Left ventricle myocardium inferior (tissue), 1 donor: ENCODE results near the gene SPAAR. TPM values are rescaled to one million over a fixed set of nuclear protein-coding genes. Genes with fewer than 3 reads are reported as not detected.

Experiments
- DNase-seq: peaks from one replicate; pipeline ENCODE4 v3.0.0-alpha.2; 2020
- H3K27ac ChIP-seq: fragments of 200-600 bp; replicated peaks from 2 replicates; pipeline ENCODE4 v1.8.0; 2021
- H3K27me3 ChIP-seq: fragments of 200-600 bp; 2 replicates; pipeline ENCODE4 v1.8.0; 2021; ENCODE audit warnings: low read depth
- H3K36me3 ChIP-seq: fragments of 200-600 bp; 2 replicates; pipeline ENCODE4 v1.8.0; 2021
- H3K4me1 ChIP-seq: fragments of 200-600 bp; 2 replicates; pipeline ENCODE4 v1.8.0; 2021
- H3K4me3 ChIP-seq: fragments of 200-600 bp; 2 replicates; pipeline ENCODE4 v1.8.0; 2021; ENCODE audit warnings: mild to moderate bottlenecking, moderate library complexity
- H3K9me3 ChIP-seq: fragments of 200-600 bp; replicated peaks from 2 replicates; pipeline ENCODE4 v1.8.0; 2021
- intact Hi-C: fragments of 100-400 bp; cut with micrococcal nuclease; formaldehyde crosslinking; loops from one replicate; pipeline ENCODE4 v1.11.0; 2022
- total RNA-seq: library from RNA; stranded (reverse); fragmentation: NEBNext Ultra II Directional; extraction: Animal tissue kit (Norgen Biotek cat#: 25700); gene quantifications from one replicate; pipeline ENCODE4 v1.2.1, GENCODE V29; 2021
- TF ChIP-seq, protein P1 (sequence below): fragments of 200-600 bp; IDR thresholded peaks from 2 replicates; pipeline ENCODE4 v1.8.0; 2021; ENCODE audit warnings: antibody characterized with exemption, mild to moderate bottlenecking, borderline replicate concordance
- donor health status: DM: no; HTN: yes; CAD: no; lungs with severe emphysema.

Gene SPAAR
- total RNA-seq, 1 donor from 2014 or later = 6.5 TPM

GRCh38 chr9:35952526-35953191, 43.4 kb downstream of the SPAAR start:
- no peak for DNase-seq
- Histone ChIP-seq H3K27me3 (peaks cover 13% of the 10 kb centered on the region), H3K4me3 (no peak overlapping the region), H3K9me3 (no peaks in the 10 kb centered on the region), H3K27ac (peak overlapping the region; percentile 83), H3K36me3 (no peaks in the 10 kb centered on the region), H3K4me1 (peaks cover 33% of the 10 kb centered on the region)
- intact Hi-C loops = no loop called here
- TF ChIP-seq, protein P1, sequence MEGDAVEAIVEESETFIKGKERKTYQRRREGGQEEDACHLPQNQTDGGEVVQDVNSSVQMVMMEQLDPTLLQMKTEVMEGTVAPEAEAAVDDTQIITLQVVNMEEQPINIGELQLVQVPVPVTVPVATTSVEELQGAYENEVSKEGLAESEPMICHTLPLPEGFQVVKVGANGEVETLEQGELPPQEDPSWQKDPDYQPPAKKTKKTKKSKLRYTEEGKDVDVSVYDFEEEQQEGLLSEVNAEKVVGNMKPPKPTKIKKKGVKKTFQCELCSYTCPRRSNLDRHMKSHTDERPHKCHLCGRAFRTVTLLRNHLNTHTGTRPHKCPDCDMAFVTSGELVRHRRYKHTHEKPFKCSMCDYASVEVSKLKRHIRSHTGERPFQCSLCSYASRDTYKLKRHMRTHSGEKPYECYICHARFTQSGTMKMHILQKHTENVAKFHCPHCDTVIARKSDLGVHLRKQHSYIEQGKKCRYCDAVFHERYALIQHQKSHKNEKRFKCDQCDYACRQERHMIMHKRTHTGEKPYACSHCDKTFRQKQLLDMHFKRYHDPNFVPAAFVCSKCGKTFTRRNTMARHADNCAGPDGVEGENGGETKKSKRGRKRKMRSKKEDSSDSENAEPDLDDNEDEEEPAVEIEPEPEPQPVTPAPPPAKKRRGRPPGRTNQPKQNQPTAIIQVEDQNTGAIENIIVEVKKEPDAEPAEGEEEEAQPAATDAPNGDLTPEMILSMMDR = no peak

GRCh38 chr9:35954942-35955546, 45.8 kb downstream of the SPAAR start:
- Histone ChIP-seq H3K36me3 (no peaks in the 10 kb centered on the region), H3K9me3 (no peaks in the 10 kb centered on the region), H3K4me3 (no peak overlapping the region), H3K4me1 (peaks cover 15% of the 10 kb centered on the region), H3K27ac (peak overlapping the region; percentile 33), H3K27me3 (peaks cover 13% of the 10 kb centered on the region)
- DNase-seq = no peak
- TF ChIP-seq, protein P1 = peak; percentile 92
- intact Hi-C loops = loop anchor here (5.0 kb wide), 1 partner anchor 67 kb away; no protein-coding TSS in a partner anchor

- H3K27me3 ChIP-seq = peaks cover 27% of the 10 kb centered on the region
- no peak for DNase-seq
- no peaks in the 10 kb centered on the region for H3K9me3 ChIP-seq
- H3K4me1 ChIP-seq = peaks cover 11% of the 10 kb centered on the region
- no peak overlapping the region for H3K27ac ChIP-seq
- TF ChIP-seq, protein P1 = no peak
- intact Hi-C loops = loop anchor here (5.0 kb wide), 1 partner anchor 66 kb away; no protein-coding TSS in a partner anchor
- no peaks in the 10 kb centered on the region for H3K36me3 ChIP-seq
- no peak overlapping the region for H3K4me3 ChIP-seq
Measured at GRCh38 chr9:35956651-35957050, 47.4 kb downstream of the SPAAR start.

GRCh38 chr9:35958104-35958837, 49.0 kb downstream of the SPAAR start, which contains the start of gene OR2S2:
OR2S2 (minus strand) TSS chr9:35958154; CDS start chr9:35958098, 56 bp downstream.
- H3K27me3 ChIP-seq = peaks cover 31% of the 10 kb centered on the region
- no peaks in the 10 kb centered on the region for H3K36me3 ChIP-seq
- H3K27ac ChIP-seq = no peak within 1 kb of the TSS
- TF ChIP-seq, protein P1 = no peak
- H3K4me1 ChIP-seq = peaks cover 3% of the 10 kb centered on the region
- DNase-seq = no peak
- H3K4me3 ChIP-seq = no peak within 1 kb of the TSS
- intact Hi-C loops = loop anchor here (5.0 kb wide), 1 partner anchor 64 kb away; no protein-coding TSS in a partner anchor
- no peaks in the 10 kb centered on the region for H3K9me3 ChIP-seq

- H3K4me1 ChIP-seq = peaks cover 3% of the 10 kb centered on the region
- intact Hi-C loops = no loop called here
- no peaks in the 10 kb centered on the region for H3K36me3 ChIP-seq
- peaks cover 19% of the 10 kb centered on the region for H3K27me3 ChIP-seq
- no peak overlapping the region for H3K27ac ChIP-seq
- no peak for DNase-seq
- no peaks in the 10 kb centered on the region for H3K9me3 ChIP-seq
- TF ChIP-seq, protein P1 = no peak
- no peak overlapping the region for H3K4me3 ChIP-seq
Measured at GRCh38 chr9:35960039-35960655, 50.9 kb downstream of the SPAAR start.
